ENCODE data around the gene LILRB4. TPM values are rescaled to one million over a fixed set of nuclear protein-coding genes. Genes with fewer than 3 reads are reported as not detected.

Gene LILRB4
- total RNA-seq, 1 experiment from 2014 or later, result not detected

- Histone ChIP-seq H3K36me3 (ENCODE audit: control insufficient read depth in 1 of 2, insufficient read depth in 2 of 2, low read length in 2 of 2) (no peaks in the 10 kb centered on the region), H3K27me3 (ENCODE audit: insufficient read depth, low read length) (peaks cover 11% of the 10 kb centered on the region; the same call in 1 of the 2 replicates), H3K79me2 (ENCODE audit: insufficient read depth, low read length) (no peaks in the 10 kb centered on the region), H3K4me3 (replicated peaks in 1 of 2; ENCODE audit: low read depth in 1 of 2, low read length in 2 of 2) (no peak overlapping the region), H3K9me3 (ENCODE audit: control insufficient read depth in 1 of 2, insufficient read depth in 1 of 2, low read depth in 1 of 2, low read length in 2 of 2) (no peaks in the 10 kb centered on the region), H3K4me2 (ENCODE audit: low read length) (no peak overlapping the region), H3K9ac (ENCODE audit: low read length) (no peak overlapping the region), H2AFZ (ENCODE audit: low read depth, low read length, poor library complexity, severe bottlenecking) (no peak overlapping the region), H4K20me1 (ENCODE audit: insufficient read depth) (no peaks in the 10 kb centered on the region), H3K27ac (ENCODE audit: low read depth, low read length) (no peak overlapping the region), H3K4me1 (ENCODE audit: control insufficient read depth in 1 of 2, insufficient read depth in 2 of 2, low read length in 2 of 2) (no peaks in the 10 kb centered on the region), H3K9me2 (ENCODE audit: insufficient read depth) (no peaks in the 10 kb centered on the region)
- TF ChIP-seq CBX3 (IDR thresholded peaks at IDR 0.05; ENCODE audit: low read depth) (no peak), ATF3 (IDR thresholded peaks at IDR 0.05) (no peak), POLR2A (IDR thresholded peaks at IDR 0.05; ENCODE audit: borderline replicate concordance, extremely low read depth, insufficient read depth, insufficient read length) (no peak), JUND (IDR thresholded peaks at IDR 0.05) (no peak), CEBPB (IDR thresholded peaks at IDR 0.05; ENCODE audit: low read depth) (no peak), POLR2AphosphoS5 (IDR thresholded peaks at IDR 0.05; ENCODE audit: low read depth, low read length) (no peak), EGR1 (IDR thresholded peaks at IDR 0.05; ENCODE audit: low read depth) (no peak), EZH2 (IDR thresholded peaks at IDR 0.05) (no peak), SRF (IDR thresholded peaks at IDR 0.05; ENCODE audit: low read depth) (no peak)
- intact Hi-C loops (cut with micrococcal nuclease), result no loop called here
- no TSS peak for BruUV-seq (replicated peaks)
- RAD21 ChIA-PET (ENCODE audit: low non-redundant PET in 1 of 2, low total read pairs in 2 of 2, uncharacterized antibody in 2 of 2, unreplicated experiment in 2 of 2), result no interaction called here
- POLR2A ChIA-PET, result no interaction called here
- ATAC-seq, result no peak
- CTCF ChIA-PET, result interaction anchor here (3.5 kb wide), 1 partner anchor 12 kb away, joined by 12 read pairs; no protein-coding TSS in a partner anchor
- no peak for DNase-seq (ENCODE audit: low read depth, low spot score)
These were observed 821 bp upstream of the LILRB4 start for GRCh38 chr19:54661846-54662481.

- no peaks in the 10 kb centered on the region for H3K9me3 ChIP-seq (ENCODE audit: control insufficient read depth in 1 of 2, insufficient read depth in 1 of 2, low read depth in 1 of 2, low read length in 2 of 2)
- intact Hi-C loops (cut with micrococcal nuclease), result no loop called here
- RAD21 ChIA-PET (ENCODE audit: low non-redundant PET in 1 of 2, low total read pairs in 2 of 2, uncharacterized antibody in 2 of 2, unreplicated experiment in 2 of 2), result no interaction called here
These were observed 2.7 kb downstream of the LILRB4 start for GRCh38 chr19:54665530-54665929.

More at GRCh38 chr19:54665530-54665929, 2.7 kb downstream of the LILRB4 start:
- Histone ChIP-seq H3K4me1 (ENCODE audit: control insufficient read depth in 1 of 2, insufficient read depth in 2 of 2, low read length in 2 of 2) (no peaks in the 10 kb centered on the region), H3K36me3 (ENCODE audit: control insufficient read depth in 1 of 2, insufficient read depth in 2 of 2, low read length in 2 of 2) (no peaks in the 10 kb centered on the region), H2AFZ (ENCODE audit: low read depth, low read length, poor library complexity, severe bottlenecking) (no peak overlapping the region), H3K27me3 (ENCODE audit: insufficient read depth, low read length) (peaks cover 39% of the 10 kb centered on the region), H3K4me3 (replicated peaks in 1 of 2; ENCODE audit: low read depth in 1 of 2, low read length in 2 of 2) (no peak overlapping the region), H4K20me1 (ENCODE audit: insufficient read depth) (no peaks in the 10 kb centered on the region), H3K9ac (ENCODE audit: low read length) (no peak overlapping the region), H3K27ac (ENCODE audit: low read depth, low read length) (no peak overlapping the region), H3K9me2 (ENCODE audit: insufficient read depth) (no peaks in the 10 kb centered on the region), H3K4me2 (ENCODE audit: low read length) (no peak overlapping the region), H3K79me2 (ENCODE audit: insufficient read depth, low read length) (no peaks in the 10 kb centered on the region)
- ATAC-seq (no peak), DNase-seq (ENCODE audit: low read depth, low spot score) (no peak)
- no peak for TF ChIP-seq YY1 (IDR thresholded peaks at IDR 0.05; ENCODE audit: extremely low read depth, insufficient replicate concordance, low read depth, low read length)
- TF ChIP-seq CTCF (IDR thresholded peaks at IDR 0.05 in 2 of 3, conservative IDR thresholded peaks at IDR 0.05 in 1 of 3; ENCODE audit: borderline replicate concordance in 1 of 3, insufficient read depth in 1 of 3, low read depth in 2 of 3, low read length in 2 of 3), result no peak
- TF ChIP-seq ZFX (IDR thresholded peaks at IDR 0.05), result no peak
- TF ChIP-seq EGR1 (IDR thresholded peaks at IDR 0.05; ENCODE audit: low read depth), result no peak
- no peak for TF ChIP-seq POLR2AphosphoS5 (IDR thresholded peaks at IDR 0.05; ENCODE audit: low read depth, low read length)
- no peak for TF ChIP-seq CEBPB (IDR thresholded peaks at IDR 0.05; ENCODE audit: low read depth)
- TF ChIP-seq TCF7L2 (IDR thresholded peaks at IDR 0.05; ENCODE audit: borderline replicate concordance, extremely low read depth, insufficient read depth, insufficient read length), result no peak
- TF ChIP-seq MAX (IDR thresholded peaks at IDR 0.05), result no peak
- no peak for TF ChIP-seq EZH2 (IDR thresholded peaks at IDR 0.05)
- no peak for TF ChIP-seq EZH2phosphoT487 (IDR thresholded peaks at IDR 0.05; ENCODE audit: borderline replicate concordance)
- no peak for TF ChIP-seq SRF (IDR thresholded peaks at IDR 0.05; ENCODE audit: low read depth)
- TF ChIP-seq POLR2A (IDR thresholded peaks at IDR 0.05; ENCODE audit: borderline replicate concordance, extremely low read depth, insufficient read depth, insufficient read length), result no peak
- no peak for TF ChIP-seq FOSL1 (IDR thresholded peaks at IDR 0.05; ENCODE audit: low read depth)
- ChIA-PET CTCF (no interaction called here), POLR2A (no interaction called here)
- no TSS peak for BruUV-seq (replicated peaks)

Measured in HCT116 (cell line).